ENCODE data around the gene SMC1B. TPM values are rescaled to one million over a fixed set of nuclear protein-coding genes. Genes with fewer than 3 reads are reported as not detected.

The SMC1B gene
- polyA plus RNA-seq, 3 donors, result not detected

DNA sequence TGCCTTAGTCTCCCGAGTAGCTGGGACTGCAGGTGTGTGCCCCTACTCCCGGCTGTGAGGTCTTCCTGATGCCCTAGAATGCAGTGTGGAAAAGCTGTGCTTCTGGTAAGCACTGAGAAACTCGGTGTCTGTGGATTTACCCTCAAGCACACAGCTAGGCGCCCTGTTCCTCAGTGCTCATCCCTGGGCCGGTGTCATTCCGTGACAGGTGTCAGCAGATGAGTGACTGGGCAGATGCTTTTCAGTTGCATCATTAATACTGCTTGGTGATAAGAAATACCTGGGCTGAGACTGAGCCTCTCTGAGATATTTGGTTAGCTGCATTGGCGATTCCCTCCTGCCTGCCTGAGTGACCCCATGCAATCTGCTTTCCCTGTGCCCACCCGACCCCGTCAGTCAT lies 81.9 kb downstream of the SMC1B start:
- peaks cover 76 to 95% of the 10 kb centered on the region in 2 donors for H3K36me3 ChIP-seq (replicated peaks in 1 of 2; ENCODE audit: control insufficient read depth in 1 of 2, insufficient read depth in 2 of 2, low read length in 2 of 2)
- H3K27me3 ChIP-seq (ENCODE audit: control insufficient read depth in 2 of 2, insufficient read depth in 2 of 2, low read length in 2 of 2), result no peaks in the 10 kb centered on the region
- no peak overlapping the region for H3K4me3 Mint-ChIP-seq
- no peak overlapping the region for H3K9ac ChIP-seq (ENCODE audit: insufficient read depth, low read length, poor library complexity, severe bottlenecking)
- H4K20me1 ChIP-seq (ENCODE audit: insufficient read depth, low read length), result no peaks in the 10 kb centered on the region
- WGBS (ENCODE audit: insufficient coverage), result 95% methylated on average over 6 of the region's 9 CpGs
- no peaks in the 10 kb centered on the region for H3K9me3 Mint-ChIP-seq
- H3K9me3 ChIP-seq (replicated peaks in 1 of 2; ENCODE audit: control insufficient read depth in 1 of 2, insufficient read depth in 1 of 2, low read length in 2 of 2), result no peaks in the 10 kb centered on the region
- H3K4me1 ChIP-seq (ENCODE audit: control insufficient read depth in 1 of 2, insufficient read depth in 2 of 2, low read length in 2 of 2), result no peaks in the 10 kb centered on the region
- no peaks in the 10 kb centered on the region for H3K79me2 ChIP-seq (ENCODE audit: insufficient read depth, low read length)
- H3K4me1 Mint-ChIP-seq, result no peaks in the 10 kb centered on the region
- H3K36me3 Mint-ChIP-seq, result peaks cover 81 to 93% of the 10 kb centered on the region in 2 donors
- H3K27ac Mint-ChIP-seq, result peak overlapping the region in 3 of 7 donors; percentile 15 to 72 (median 47)
- no peak for DNase-seq
- H3K4me3 ChIP-seq (replicated peaks in 1 of 3; ENCODE audit: low read depth in 2 of 3, low read length in 3 of 3), result no peak overlapping the region
- TF ChIP-seq, protein P1, sequence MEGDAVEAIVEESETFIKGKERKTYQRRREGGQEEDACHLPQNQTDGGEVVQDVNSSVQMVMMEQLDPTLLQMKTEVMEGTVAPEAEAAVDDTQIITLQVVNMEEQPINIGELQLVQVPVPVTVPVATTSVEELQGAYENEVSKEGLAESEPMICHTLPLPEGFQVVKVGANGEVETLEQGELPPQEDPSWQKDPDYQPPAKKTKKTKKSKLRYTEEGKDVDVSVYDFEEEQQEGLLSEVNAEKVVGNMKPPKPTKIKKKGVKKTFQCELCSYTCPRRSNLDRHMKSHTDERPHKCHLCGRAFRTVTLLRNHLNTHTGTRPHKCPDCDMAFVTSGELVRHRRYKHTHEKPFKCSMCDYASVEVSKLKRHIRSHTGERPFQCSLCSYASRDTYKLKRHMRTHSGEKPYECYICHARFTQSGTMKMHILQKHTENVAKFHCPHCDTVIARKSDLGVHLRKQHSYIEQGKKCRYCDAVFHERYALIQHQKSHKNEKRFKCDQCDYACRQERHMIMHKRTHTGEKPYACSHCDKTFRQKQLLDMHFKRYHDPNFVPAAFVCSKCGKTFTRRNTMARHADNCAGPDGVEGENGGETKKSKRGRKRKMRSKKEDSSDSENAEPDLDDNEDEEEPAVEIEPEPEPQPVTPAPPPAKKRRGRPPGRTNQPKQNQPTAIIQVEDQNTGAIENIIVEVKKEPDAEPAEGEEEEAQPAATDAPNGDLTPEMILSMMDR (IDR thresholded peaks at IDR 0.05), result no peak
- H2AFZ ChIP-seq (ENCODE audit: insufficient read depth, low read depth, low read length, poor library complexity, severe bottlenecking), result no peak overlapping the region
- H3K27me3 Mint-ChIP-seq (ENCODE audit: low read depth in 3 of 3), result peaks cover 0 to 3% (median 0%) of the 10 kb centered on the region in 3 donors
- intact Hi-C loops (cut with micrococcal nuclease), result loop anchor here in 1 of 2 donors (10.0 kb wide), 1 partner anchor 83 kb away; the partner anchor contains the start of genes RIBC2 and SMC1B
- no peak overlapping the region for H3K4me2 ChIP-seq (replicated peaks; ENCODE audit: extremely low read depth, low read length, poor library complexity, severe bottlenecking)
- no peak overlapping the region for H3K27ac ChIP-seq (ENCODE audit: low read depth in 1 of 2, low read length in 2 of 2)

DNA sequence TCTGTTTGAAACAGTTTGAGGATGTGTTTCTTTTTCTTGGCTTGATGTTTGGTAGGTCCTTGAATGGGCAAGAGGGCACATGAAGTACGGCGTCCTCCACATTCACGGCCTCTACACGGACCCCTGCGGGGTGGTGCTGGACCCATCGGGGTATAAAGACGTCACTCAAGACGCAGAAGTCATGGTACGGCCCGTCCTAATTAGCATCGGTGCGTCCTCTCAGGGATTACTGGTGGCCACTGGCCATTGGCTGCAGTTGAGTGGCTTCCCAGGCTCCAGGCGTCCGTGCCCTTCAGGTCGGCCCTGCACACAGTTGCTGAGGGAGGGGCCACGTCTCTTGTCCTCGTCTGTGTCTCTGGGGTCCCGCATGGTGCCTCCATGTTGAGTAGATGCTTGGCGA lies 82.9 kb downstream of the SMC1B start:
- TF ChIP-seq, protein P1 (IDR thresholded peaks at IDR 0.05), result no peak
- Histone ChIP-seq H3K27me3 (ENCODE audit: control insufficient read depth in 2 of 2, insufficient read depth in 2 of 2, low read length in 2 of 2) (no peaks in the 10 kb centered on the region), H3K79me2 (ENCODE audit: insufficient read depth, low read length) (peaks cover 3% of the 10 kb centered on the region), H3K4me3 (replicated peaks in 1 of 3; ENCODE audit: low read depth in 2 of 3, low read length in 3 of 3) (no peak overlapping the region), H3K4me1 (ENCODE audit: control insufficient read depth in 1 of 2, insufficient read depth in 2 of 2, low read length in 2 of 2) (no peaks in the 10 kb centered on the region), H3K36me3 (replicated peaks in 1 of 2; ENCODE audit: control insufficient read depth in 1 of 2, insufficient read depth in 2 of 2, low read length in 2 of 2) (peaks cover 74 to 95% of the 10 kb centered on the region in 2 donors), H3K27ac (ENCODE audit: low read depth in 1 of 2, low read length in 2 of 2) (no peak overlapping the region), H3K4me2 (replicated peaks; ENCODE audit: extremely low read depth, low read length, poor library complexity, severe bottlenecking) (no peak overlapping the region), H3K9me3 (replicated peaks in 1 of 2; ENCODE audit: control insufficient read depth in 1 of 2, insufficient read depth in 1 of 2, low read length in 2 of 2) (no peaks in the 10 kb centered on the region), H2AFZ (ENCODE audit: insufficient read depth, low read depth, low read length, poor library complexity, severe bottlenecking) (no peak overlapping the region), H3K9ac (ENCODE audit: insufficient read depth, low read length, poor library complexity, severe bottlenecking) (no peak overlapping the region), H4K20me1 (ENCODE audit: insufficient read depth, low read length) (peaks cover 3% of the 10 kb centered on the region)
- H3K27ac Mint-ChIP-seq, result peak overlapping the region in 1 of 7 donors; percentile 37
- no peak for DNase-seq
- H3K27me3 Mint-ChIP-seq (ENCODE audit: low read depth in 3 of 3), result peaks cover 0 to 3% (median 0%) of the 10 kb centered on the region in 3 donors
- no peak overlapping the region for H3K4me3 Mint-ChIP-seq
- WGBS (ENCODE audit: insufficient coverage), result 95% methylated on average over 19 of the region's 19 CpGs
- H3K4me1 Mint-ChIP-seq, result no peaks in the 10 kb centered on the region
- peaks cover 0 to 2% (median 0%) of the 10 kb centered on the region in 7 donors for H3K9me3 Mint-ChIP-seq
- H3K36me3 Mint-ChIP-seq, result peaks cover 78 to 93% of the 10 kb centered on the region in 2 donors
- intact Hi-C loops (cut with micrococcal nuclease), result loop anchor here in 1 of 2 donors (10.0 kb wide), 1 partner anchor 84 kb away; the partner anchor contains the start of genes RIBC2 and SMC1B

All from CD14-positive monocyte (primary cell).